NCI-H187 treated with DMSO at 0.1 percent for 48 hours (cell line): ENCODE data around the gene JAG2.

Experiments used
- DNase-seq: peaks from one replicate; lab custom pipeline; 2025; lab: John Stamatoyannopoulos, UW

Gene JAG2

GRCh38 chr14:105138551-105139111, 29.9 kb downstream of the JAG2 start:
- no peak for DNase-seq

- DNase-seq = no peak
Observed at GRCh38 chr14:105138021-105138541, 30.5 kb downstream of the JAG2 start.

- DNase-seq = no peak
Observed at GRCh38 chr14:105137481-105138020, 31.0 kb downstream of the JAG2 start.

- DNase-seq = no peak
Observed at GRCh38 chr14:105136401-105137322, 31.9 kb downstream of the JAG2 start.

- no peak for DNase-seq
Observed at GRCh38 chr14:105135700-105136395, 32.7 kb downstream of the JAG2 start.

- DNase-seq = no peak
Observed at GRCh38 chr14:105132921-105133654, 35.5 kb downstream of the JAG2 start.

GRCh38 chr14:105131241-105131640, 37.3 kb downstream of the JAG2 start:
- DNase-seq = no peak

GRCh38 chr14:105128059-105128458, 40.5 kb downstream of the JAG2 start:
- no peak for DNase-seq

GRCh38 chr14:105126981-105127329, 41.6 kb downstream of the JAG2 start:
- DNase-seq = no peak

GRCh38 chr14:105126126-105126980, 42.2 kb downstream of the JAG2 start:
- no peak for DNase-seq

GRCh38 chr14:105124823-105125222, 43.8 kb downstream of the JAG2 start:
- DNase-seq = no peak

- no peak for DNase-seq
Observed at GRCh38 chr14:105123981-105124765, 44.4 kb downstream of the JAG2 start.

- no peak for DNase-seq
Observed at GRCh38 chr14:105123064-105123665, 45.4 kb downstream of the JAG2 start.

- DNase-seq = no peak
Observed at GRCh38 chr14:105120056-105120455, 48.5 kb downstream of the JAG2 start.

- no peak for DNase-seq
Observed at GRCh38 chr14:105119408-105120025, 49.1 kb downstream of the JAG2 start.

GRCh38 chr14:105118646-105119407, 49.7 kb downstream of the JAG2 start:
- DNase-seq = no peak

- no peak for DNase-seq
Observed at GRCh38 chr14:105117710-105118385, 50.7 kb downstream of the JAG2 start.

- DNase-seq = no peak
Observed at GRCh38 chr14:105117257-105117646, 51.3 kb downstream of the JAG2 start.
